H1 (cell line): ENCODE results near the gene DOLK.

ENCODE experiments used
- CTCF ChIP-seq, 3 experiments: IDR thresholded peaks; 1 replicate in 2 of 3; 2 replicates in 1 of 3; pipeline versions ENCODE4 v1.5.1 to v1.6.1; 2011; ENCODE audit warnings: low read length in 3 of 3, mild to moderate bottlenecking in 3 of 3, inconsistent platforms in 2 of 3, low read depth in 1 of 3, moderate library complexity in 1 of 3; ENCODE audit not compliant: insufficient read depth in 1 of 3; ENCODE audit errors: control extremely low read depth in 1 of 3
- GABPA ChIP-seq: IDR thresholded peaks from 2 replicates; pipeline ENCODE4 v1.6.1; 2011; ENCODE audit warnings: mild to moderate bottlenecking, low read length, moderate library complexity, borderline replicate concordance; ENCODE audit not compliant: insufficient read depth
- MAFK ChIP-seq: IDR thresholded peaks from 2 replicates; pipeline ENCODE4 v1.6.1; 2012; ENCODE audit warnings: low read depth, mild to moderate bottlenecking, improper control_type of control experiment, low read length
- NRF1 ChIP-seq: IDR thresholded peaks from 2 replicates; pipeline ENCODE4 v1.6.1; 2011; ENCODE audit warnings: mild to moderate bottlenecking, low read depth, low read length, improper control_type of control experiment
- SRF ChIP-seq: IDR thresholded peaks from 2 replicates; pipeline ENCODE4 v1.6.1; 2011; ENCODE audit warnings: mild to moderate bottlenecking, low read depth, low read length, moderate library complexity
- USF2 ChIP-seq: IDR thresholded peaks from 2 replicates; pipeline ENCODE4 v1.6.1; 2011; ENCODE audit warnings: low read length, improper control_type of control experiment

GRCh38 chr9:128918921-128919320 lies 28.5 kb downstream of the DOLK start:
- TF ChIP-seq MAFK = no peak
- no peak for TF ChIP-seq USF2
- no peak for TF ChIP-seq CTCF (IDR thresholded peaks at IDR 0.05; ENCODE audit: control extremely low read depth in 1 of 3, insufficient read depth in 1 of 3, low read depth in 1 of 3, low read length in 3 of 3)
- no peak for TF ChIP-seq SRF
- TF ChIP-seq NRF1 = no peak
- TF ChIP-seq GABPA = no peak
